Progenitor cell of endocrine pancreas (in vitro differentiated cells): ENCODE measurements around the gene ANKS1B. TPM values are rescaled to one million over a fixed set of nuclear protein-coding genes. Genes with fewer than 3 reads are reported as not detected.
"Not testable (repeated sequence)": the region's sequence is repeated elsewhere in the genome, so short reads cannot be mapped to it uniquely, and the experiment has no call there.

Source experiments
- DNase-seq: peaks from one replicate; pipeline ENCODE4 v3.0.0; 2021; ENCODE audit warnings: low spot score; ENCODE audit not compliant: unreplicated experiment
- H3K27ac Mint-ChIP-seq: 2 replicates; pipeline ENCODE4 v1.8.0; 2021; ENCODE audit warnings: mild to moderate bottlenecking, moderate library complexity, mixed read lengths
- H3K27me3 Mint-ChIP-seq: 2 replicates; pipeline ENCODE4 v1.8.0; 2021; ENCODE audit warnings: mixed read lengths
- H3K36me3 Mint-ChIP-seq: 2 replicates; pipeline ENCODE4 v1.8.0; 2022; ENCODE audit warnings: mixed read lengths; ENCODE audit not compliant: insufficient read depth
- H3K4me1 Mint-ChIP-seq: 2 replicates; pipeline ENCODE4 v1.8.0; 2021; ENCODE audit warnings: low read depth, mixed read lengths
- H3K4me3 Mint-ChIP-seq: 2 replicates; pipeline ENCODE4 v1.8.0; 2021; ENCODE audit warnings: low read depth, mild to moderate bottlenecking, moderate library complexity, mixed read lengths
- H3K9me3 Mint-ChIP-seq: 2 replicates; pipeline ENCODE4 v1.8.0; 2021; ENCODE audit warnings: low read depth, mixed read lengths
- total RNA-seq: library from RNA; stranded (reverse); gene quantifications from 2 replicates; pipeline ENCODE4 v1.2.1, GENCODE V29; 2021
- TF ChIP-seq, protein P1 (sequence below): fragments of 200-600 bp; sonication (generic); IDR thresholded peaks from one replicate; pipeline ENCODE4 v1.5.0; 2021; ENCODE audit warnings: antibody characterized with exemption, mild to moderate bottlenecking; ENCODE audit not compliant: unreplicated experiment

ANKS1B gene
- total RNA-seq, 1 donor from 2014 or later = 10.1 TPM

DNA sequence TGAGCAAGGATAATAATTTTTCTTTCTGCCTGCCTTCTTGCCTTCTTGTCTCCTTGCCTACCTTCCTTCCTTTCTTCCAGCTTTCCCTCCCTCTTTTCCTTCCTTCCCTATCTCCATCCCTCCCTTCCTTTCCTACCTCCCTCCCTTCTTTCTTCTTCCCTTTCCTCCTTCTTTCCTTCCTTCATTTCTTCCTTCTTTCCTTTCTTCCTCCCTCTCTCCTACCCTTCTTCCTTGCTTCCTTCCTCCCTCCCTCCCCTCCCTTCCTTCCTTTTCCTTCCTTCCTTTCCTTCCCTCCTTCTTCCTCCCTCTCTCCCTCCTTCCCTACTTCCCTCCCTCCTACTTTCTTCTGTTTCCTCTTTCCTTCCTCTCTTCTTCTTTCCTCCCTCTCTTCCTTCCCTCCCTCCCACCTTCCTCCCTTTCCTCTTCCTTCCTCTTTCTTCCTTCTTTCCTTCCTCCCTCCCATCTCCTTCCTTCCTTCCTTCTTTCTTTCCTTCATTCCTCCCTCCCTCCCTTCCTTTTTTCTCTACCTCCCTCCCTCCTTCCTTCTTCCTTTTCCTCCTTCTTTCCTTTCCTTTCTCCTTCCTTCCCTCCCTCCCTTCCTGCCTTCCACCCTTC lies 1009.9 kb downstream of the ANKS1B start:
- TF ChIP-seq, protein P1, sequence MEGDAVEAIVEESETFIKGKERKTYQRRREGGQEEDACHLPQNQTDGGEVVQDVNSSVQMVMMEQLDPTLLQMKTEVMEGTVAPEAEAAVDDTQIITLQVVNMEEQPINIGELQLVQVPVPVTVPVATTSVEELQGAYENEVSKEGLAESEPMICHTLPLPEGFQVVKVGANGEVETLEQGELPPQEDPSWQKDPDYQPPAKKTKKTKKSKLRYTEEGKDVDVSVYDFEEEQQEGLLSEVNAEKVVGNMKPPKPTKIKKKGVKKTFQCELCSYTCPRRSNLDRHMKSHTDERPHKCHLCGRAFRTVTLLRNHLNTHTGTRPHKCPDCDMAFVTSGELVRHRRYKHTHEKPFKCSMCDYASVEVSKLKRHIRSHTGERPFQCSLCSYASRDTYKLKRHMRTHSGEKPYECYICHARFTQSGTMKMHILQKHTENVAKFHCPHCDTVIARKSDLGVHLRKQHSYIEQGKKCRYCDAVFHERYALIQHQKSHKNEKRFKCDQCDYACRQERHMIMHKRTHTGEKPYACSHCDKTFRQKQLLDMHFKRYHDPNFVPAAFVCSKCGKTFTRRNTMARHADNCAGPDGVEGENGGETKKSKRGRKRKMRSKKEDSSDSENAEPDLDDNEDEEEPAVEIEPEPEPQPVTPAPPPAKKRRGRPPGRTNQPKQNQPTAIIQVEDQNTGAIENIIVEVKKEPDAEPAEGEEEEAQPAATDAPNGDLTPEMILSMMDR = no peak
- no peak overlapping the region for H3K4me3 Mint-ChIP-seq

DNA sequence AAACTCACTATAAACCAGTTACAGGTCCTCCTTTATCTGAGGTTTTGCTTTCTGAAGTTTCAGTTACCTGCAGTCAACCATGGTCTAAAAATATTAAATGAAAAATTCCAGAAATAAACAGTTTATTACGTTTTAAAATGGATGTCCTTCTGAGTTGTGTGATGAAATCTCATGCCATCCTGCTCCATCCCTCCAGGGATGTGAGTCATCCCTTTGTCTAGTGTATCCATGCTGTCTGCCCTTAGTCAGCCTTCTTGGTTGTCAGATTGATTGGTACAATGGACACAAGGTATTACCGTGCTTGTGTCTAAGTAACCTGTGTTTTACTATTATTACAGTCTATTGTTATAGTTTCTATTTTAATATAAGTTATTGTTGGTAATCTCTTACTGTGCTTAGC lies 1011.3 kb downstream of the ANKS1B start:
- Mint-ChIP-seq H3K4me3 (no peak overlapping the region), H3K4me1 (peaks cover 23% of the 10 kb centered on the region), H3K27me3 (no peaks in the 10 kb centered on the region), H3K27ac (no peak overlapping the region), H3K36me3 (no peaks in the 10 kb centered on the region), H3K9me3 (no peaks in the 10 kb centered on the region)
- no peak for DNase-seq
- TF ChIP-seq, protein P1 = no peak

More for the DNA sequence above, 1009.9 kb downstream of the ANKS1B start:
- Mint-ChIP-seq H3K9me3 (peaks cover 4% of the 10 kb centered on the region), H3K4me1 (peaks cover 23% of the 10 kb centered on the region), H3K36me3 (no peaks in the 10 kb centered on the region), H3K27me3 (no peaks in the 10 kb centered on the region), H3K27ac (no peak overlapping the region)
- DNase-seq = no peak

DNA sequence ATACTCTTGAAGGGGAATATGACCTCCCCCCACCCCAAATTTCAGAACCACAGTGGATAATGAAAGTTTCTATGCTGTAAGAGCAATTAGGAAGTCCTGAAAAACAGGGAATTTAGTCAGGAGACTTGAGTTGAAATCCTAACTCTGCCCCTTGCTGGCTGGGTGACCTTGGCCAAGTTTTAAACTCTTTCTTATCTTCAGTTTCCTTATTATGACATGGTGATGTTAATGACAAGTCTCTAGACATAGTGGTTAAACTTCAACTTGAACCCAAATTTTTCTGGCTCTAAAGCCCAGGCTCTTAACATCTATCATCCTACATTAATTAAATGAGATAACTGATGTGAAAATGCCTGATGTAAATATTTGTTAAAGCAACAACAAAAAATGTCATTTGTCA lies 1013.8 kb downstream of the ANKS1B start:
- TF ChIP-seq, protein P1 = no peak
- H3K4me3 Mint-ChIP-seq = no peak overlapping the region
- DNase-seq = no peak
- H3K36me3 Mint-ChIP-seq = no peaks in the 10 kb centered on the region
- no peaks in the 10 kb centered on the region for H3K27me3 Mint-ChIP-seq
- no peak overlapping the region for H3K27ac Mint-ChIP-seq
- peaks cover 18% of the 10 kb centered on the region for H3K4me1 Mint-ChIP-seq
- no peaks in the 10 kb centered on the region for H3K9me3 Mint-ChIP-seq

DNA sequence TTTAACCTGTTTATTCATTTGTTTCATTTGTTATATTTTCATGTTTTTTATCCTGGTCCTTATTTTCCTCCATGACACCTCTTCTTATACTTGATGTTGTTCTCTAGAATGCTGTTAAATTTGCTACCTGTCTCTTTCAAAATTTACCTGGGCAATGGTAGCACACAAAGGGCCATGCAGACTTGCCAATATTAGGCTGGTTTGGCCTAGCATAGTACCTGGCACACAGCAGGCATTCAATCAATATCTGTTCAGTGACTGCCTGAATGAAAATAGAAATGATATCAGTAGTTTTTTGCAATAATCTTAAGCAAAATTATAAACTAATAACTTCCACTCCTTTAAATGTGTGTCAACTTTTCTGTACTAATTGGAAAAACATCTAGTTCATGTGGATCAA lies 1014.5 kb downstream of the ANKS1B start:
- Mint-ChIP-seq H3K36me3 (no peaks in the 10 kb centered on the region), H3K27me3 (no peaks in the 10 kb centered on the region), H3K4me3 (no peak overlapping the region), H3K4me1 (peaks cover 11% of the 10 kb centered on the region), H3K9me3 (no peaks in the 10 kb centered on the region), H3K27ac (no peak overlapping the region)
- DNase-seq = no peak
- TF ChIP-seq, protein P1 = no peak

DNA sequence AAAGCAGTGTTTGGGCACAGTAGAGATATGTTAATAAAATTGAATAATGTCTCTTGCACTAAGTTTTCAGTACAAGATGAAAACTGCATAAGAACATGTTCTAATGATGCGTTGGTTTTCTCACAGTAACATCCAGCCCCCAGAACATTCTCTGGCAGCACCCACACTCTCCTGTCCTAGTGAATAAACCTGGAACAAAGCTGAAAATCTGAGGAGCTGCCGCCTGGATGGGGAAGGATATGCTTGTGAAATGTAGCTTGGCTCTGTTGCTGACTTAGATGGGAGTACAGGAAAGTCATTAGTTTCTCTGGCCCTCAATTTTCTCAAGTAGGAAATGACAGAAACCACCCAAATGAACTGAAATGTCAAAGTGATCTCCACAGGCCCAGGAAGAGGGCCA lies 1015.8 kb downstream of the ANKS1B start:
- Mint-ChIP-seq H3K27ac (no peak overlapping the region), H3K36me3 (no peaks in the 10 kb centered on the region), H3K4me1 (peaks cover 11% of the 10 kb centered on the region), H3K27me3 (no peaks in the 10 kb centered on the region), H3K4me3 (no peak overlapping the region), H3K9me3 (peaks cover 3% of the 10 kb centered on the region)
- TF ChIP-seq, protein P1 = no peak
- no peak for DNase-seq

DNA sequence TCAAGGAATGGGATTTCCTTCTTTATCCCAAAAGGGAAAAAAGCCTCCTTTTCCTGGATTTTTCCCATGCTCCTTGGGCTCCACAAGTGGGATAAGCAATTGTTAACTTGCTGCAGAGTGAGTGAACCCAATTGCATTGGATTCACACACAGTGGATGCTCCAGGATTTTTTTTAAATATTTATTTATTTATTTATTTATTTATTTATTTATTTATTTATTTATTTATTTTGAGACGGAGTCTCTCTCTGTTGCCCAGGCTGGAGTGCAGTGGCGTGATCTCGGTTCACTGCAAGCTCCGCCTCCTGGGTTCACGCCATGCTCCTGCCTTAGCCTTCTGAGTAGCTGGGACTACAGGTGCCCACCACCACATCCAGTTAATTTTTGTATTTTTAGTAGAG lies 1027.6 kb downstream of the ANKS1B start:
- H3K9me3 Mint-ChIP-seq = peaks cover 15% of the 10 kb centered on the region
- H3K36me3 Mint-ChIP-seq, H3K4me1 Mint-ChIP-seq, DNase-seq, H3K4me3 Mint-ChIP-seq, H3K27ac Mint-ChIP-seq, H3K27me3 Mint-ChIP-seq: not testable (repeated sequence)
